Left lung (tissue), 10 donors: Measurements from ENCODE around the gene AHCYL2. TPM values are rescaled to one million over a fixed set of nuclear protein-coding genes. Genes with fewer than 3 reads are reported as not detected.

ENCODE experiments used
- ATAC-seq: fragments of 200-7000 bp; cut with Tn5 transposase; one replicate; pipeline ENCODE4 v1.9.1; 2020; ENCODE audit warnings: moderate library complexity
- DNase-seq, 4 donors: peaks; one replicate each; pipeline ENCODE4 v3.0.0-alpha.2; 2013 to 2020
- H3K27ac ChIP-seq, 2 donors: fragments of 200-600 bp; sonication (generic) in 1 of 2; one replicate each; pipeline versions ENCODE4 v1.5.0 to v1.8.0; 2020 to 2021
- H3K27me3 ChIP-seq, 2 donors: fragments of 200-600 bp; sonication (generic) in 1 of 2; one replicate each; pipeline versions ENCODE4 v1.5.0 to v1.8.0; 2020 to 2021
- H3K36me3 ChIP-seq, 2 donors: fragments of 200-600 bp; sonication (generic) in 1 of 2; one replicate each; pipeline versions ENCODE4 v1.5.0 to v1.8.0; 2020 to 2021
- H3K4me1 ChIP-seq, 2 donors: fragments of 200-600 bp; one replicate each; pipeline ENCODE4 v1.8.0; 2021
- H3K4me3 ChIP-seq, 2 donors: fragments of 200-600 bp; sonication (generic) in 1 of 2; one replicate each; pipeline versions ENCODE4 v1.5.0 to v1.8.0; 2020 to 2021; ENCODE audit warnings: mild to moderate bottlenecking in 1 of 2
- H3K9me3 ChIP-seq, 2 donors: fragments of 200-600 bp; sonication (generic) in 1 of 2; one replicate each; pipeline versions ENCODE4 v1.5.0 to v1.8.0; 2020 to 2021
- CTCF ChIP-seq, 2 donors: fragments of 200-600 bp; sonication (generic) in 1 of 2; IDR thresholded peaks; one replicate each; pipeline versions ENCODE4 v1.5.0 to v1.8.0; 2021; ENCODE audit warnings: antibody characterized with exemption in 2 of 2
- intact Hi-C, 2 donors: fragments of 100-400 bp; cut with DNase I; formaldehyde crosslinking; loops; one replicate each; pipeline versions ENCODE4 v1.11.2 to v1.14.2; 2022
- polyA plus RNA-seq, 6 donors: library from polyadenylated mRNA; unstranded; fragments of 120-200 nt; gene quantifications; one replicate each; pipeline ENCODE4 v1.2.1, GENCODE V29; 2013; ENCODE audit not compliant: insufficient read length in 6 of 6
- total RNA-seq, 2 donors: library from RNA; stranded (reverse); fragmentation: NEBNext Ultra II Directional; extraction: Animal tissue kit (Norgen Biotek cat#: 25700); gene quantifications; one replicate each; pipeline ENCODE4 v1.2.1, GENCODE V29; 2021
- donor health status: DM: no; HTN: yes; CAD: no.
- donor health status: DM: no; HTN: no; CAD: no.

The AHCYL2 gene
- total and polyA plus RNA-seq, 8 donors, result 16.2 to 219 (median 21.3) TPM

- Histone ChIP-seq H3K4me1 (no peaks in the 10 kb centered on the region), H3K9me3 (no peaks in the 10 kb centered on the region), H3K36me3 (no peaks in the 10 kb centered on the region), H3K27ac (no peak overlapping the region), H3K4me3 (no peak overlapping the region), H3K27me3 (no peaks in the 10 kb centered on the region)
- TF ChIP-seq CTCF (IDR thresholded peaks at IDR 0.05), result no peak
- DNase-seq (no peak), ATAC-seq (no peak)
- intact Hi-C loops, result loop anchor here in 1 of 2 donors (10.0 kb wide), 1 partner anchor 92 kb away; no protein-coding TSS in a partner anchor
These were observed 242.0 kb downstream of the AHCYL2 start for GRCh38 chr7:129466796-129467195.

- no peak overlapping the region for H3K4me3 ChIP-seq
- no peak for TF ChIP-seq CTCF (IDR thresholded peaks at IDR 0.05)
- no peaks in the 10 kb centered on the region for H3K27me3 ChIP-seq
- peak overlapping the region; percentile 33 to 64 for H3K27ac ChIP-seq
- no peaks in the 10 kb centered on the region for H3K36me3 ChIP-seq
- DNase-seq (peak in 2 of 4 donors; percentile 3 to 26), ATAC-seq (peak; percentile 78)
- intact Hi-C loops, result loop anchor here in 1 of 2 donors (10.0 kb wide), 1 partner anchor 93 kb away; no protein-coding TSS in a partner anchor
- H3K9me3 ChIP-seq, result no peaks in the 10 kb centered on the region
- no peaks in the 10 kb centered on the region for H3K4me1 ChIP-seq
These were observed 243.3 kb downstream of the AHCYL2 start for GRCh38 chr7:129468087-129468486.

GRCh38 chr7:129468547-129468946 lies 243.7 kb downstream of the AHCYL2 start:
- Histone ChIP-seq H3K4me1 (no peaks in the 10 kb centered on the region), H3K27me3 (no peaks in the 10 kb centered on the region), H3K36me3 (no peaks in the 10 kb centered on the region), H3K27ac (peak overlapping the region; percentile 58 to 64), H3K4me3 (no peak overlapping the region), H3K9me3 (no peaks in the 10 kb centered on the region)
- peak; percentile 90 for ATAC-seq
- peak in 1 of 4 donors; percentile 20 for DNase-seq
- intact Hi-C loops, result loop anchor here in 1 of 2 donors (10.0 kb wide), 1 partner anchor 94 kb away; no protein-coding TSS in a partner anchor
- TF ChIP-seq CTCF (IDR thresholded peaks at IDR 0.05), result no peak

GRCh38 chr7:129469930-129470329 lies 245.1 kb downstream of the AHCYL2 start:
- Histone ChIP-seq H3K36me3 (no peaks in the 10 kb centered on the region), H3K27me3 (no peaks in the 10 kb centered on the region), H3K4me3 (no peak overlapping the region), H3K27ac (no peak overlapping the region), H3K9me3 (no peaks in the 10 kb centered on the region), H3K4me1 (no peaks in the 10 kb centered on the region)
- no peak for DNase-seq
- no peak for ATAC-seq
- intact Hi-C loops, result loop anchor here in 1 of 2 donors (10.0 kb wide), 1 partner anchor 95 kb away; no protein-coding TSS in a partner anchor
- no peak for TF ChIP-seq CTCF (IDR thresholded peaks at IDR 0.05)

- Histone ChIP-seq H3K4me3 (no peak overlapping the region), H3K9me3 (no peaks in the 10 kb centered on the region), H3K27me3 (no peaks in the 10 kb centered on the region), H3K36me3 (no peaks in the 10 kb centered on the region), H3K27ac (no peak overlapping the region), H3K4me1 (no peaks in the 10 kb centered on the region)
- intact Hi-C loops, result no loop called here
- ATAC-seq (no peak), DNase-seq (no peak)
- no peak for TF ChIP-seq CTCF (IDR thresholded peaks at IDR 0.05)
These were observed 245.6 kb downstream of the AHCYL2 start for GRCh38 chr7:129470411-129470810.
